Right hindlimb (tissue), 1 donor: Measurements from ENCODE around the gene POLR3E.
A peak's percentile ranks its signal among the peaks of the same experiment; 100 is the strongest.

Experiments
- DNase-seq: peaks from one replicate; pipeline ENCODE4 v3.0.0-alpha.2; 2018

POLR3E gene, protein sequence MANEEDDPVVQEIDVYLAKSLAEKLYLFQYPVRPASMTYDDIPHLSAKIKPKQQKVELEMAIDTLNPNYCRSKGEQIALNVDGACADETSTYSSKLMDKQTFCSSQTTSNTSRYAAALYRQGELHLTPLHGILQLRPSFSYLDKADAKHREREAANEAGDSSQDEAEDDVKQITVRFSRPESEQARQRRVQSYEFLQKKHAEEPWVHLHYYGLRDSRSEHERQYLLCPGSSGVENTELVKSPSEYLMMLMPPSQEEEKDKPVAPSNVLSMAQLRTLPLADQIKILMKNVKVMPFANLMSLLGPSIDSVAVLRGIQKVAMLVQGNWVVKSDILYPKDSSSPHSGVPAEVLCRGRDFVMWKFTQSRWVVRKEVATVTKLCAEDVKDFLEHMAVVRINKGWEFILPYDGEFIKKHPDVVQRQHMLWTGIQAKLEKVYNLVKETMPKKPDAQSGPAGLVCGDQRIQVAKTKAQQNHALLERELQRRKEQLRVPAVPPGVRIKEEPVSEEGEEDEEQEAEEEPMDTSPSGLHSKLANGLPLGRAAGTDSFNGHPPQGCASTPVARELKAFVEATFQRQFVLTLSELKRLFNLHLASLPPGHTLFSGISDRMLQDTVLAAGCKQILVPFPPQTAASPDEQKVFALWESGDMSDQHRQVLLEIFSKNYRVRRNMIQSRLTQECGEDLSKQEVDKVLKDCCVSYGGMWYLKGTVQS

DNA sequence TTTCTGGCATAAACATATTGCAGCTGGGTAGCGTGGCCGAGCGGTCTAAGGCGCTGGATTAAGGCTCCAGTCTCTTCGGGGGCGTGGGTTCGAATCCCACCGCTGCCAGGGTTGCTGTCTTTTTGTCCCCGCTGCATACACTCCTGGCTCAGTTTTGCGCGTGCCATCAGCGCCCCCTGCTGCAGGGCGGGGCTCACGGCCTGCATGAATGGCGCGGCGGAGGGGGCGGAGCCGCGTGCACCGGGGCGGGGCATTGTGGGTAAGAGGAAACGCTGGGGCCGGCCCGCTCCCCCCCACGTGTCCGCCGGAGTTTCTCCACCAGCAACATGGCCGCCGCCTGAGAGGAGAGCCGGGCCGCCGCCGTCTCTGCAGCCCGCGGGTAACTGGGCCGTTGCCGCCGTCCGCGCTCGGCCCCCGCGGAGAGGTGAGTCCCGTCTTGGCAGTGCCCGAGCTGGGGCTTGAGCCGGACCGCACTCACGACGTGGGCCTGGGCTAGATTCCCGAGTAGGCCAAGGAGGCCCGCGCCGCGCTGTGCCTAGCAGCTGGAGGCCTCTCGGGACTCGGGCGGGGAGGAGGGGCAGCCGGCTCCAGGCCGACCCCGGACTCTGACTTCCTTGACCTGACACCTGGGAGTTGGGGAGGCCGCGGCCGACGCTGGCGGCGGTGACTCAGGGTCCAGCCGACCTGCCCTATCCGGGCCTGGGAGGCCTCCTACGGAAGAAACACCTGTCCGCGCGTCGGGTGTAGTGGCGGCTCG lies at the start of gene POLR3E:
Gene POLR3E (plus strand): TSS at position 296 of the 757 bp plus-strand sequence. CDS start 5,560 bp downstream, outside the sequence.
- peak; percentile 100 for DNase-seq

DNA sequence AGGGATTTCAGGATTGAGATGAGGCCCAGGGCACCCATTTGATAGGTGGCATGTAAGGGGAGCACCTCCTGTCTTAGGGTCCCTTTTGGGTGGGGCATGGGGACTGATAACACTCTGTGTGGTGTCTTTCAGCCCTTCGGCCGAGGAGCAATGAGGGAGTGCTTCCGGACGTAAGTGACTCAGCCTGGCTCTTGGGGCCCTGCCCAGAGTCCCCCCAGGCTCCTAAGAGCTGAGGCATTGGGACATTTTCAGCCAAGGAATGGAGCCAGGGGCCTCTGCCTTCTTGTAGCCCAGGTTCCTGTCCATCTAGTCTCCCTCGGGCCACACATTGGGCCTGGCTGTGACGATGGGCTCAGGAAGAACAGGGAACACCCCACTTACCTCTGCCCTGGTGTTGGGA lies 46.7 kb upstream of the POLR3E start:
- DNase-seq, result no peak

DNA sequence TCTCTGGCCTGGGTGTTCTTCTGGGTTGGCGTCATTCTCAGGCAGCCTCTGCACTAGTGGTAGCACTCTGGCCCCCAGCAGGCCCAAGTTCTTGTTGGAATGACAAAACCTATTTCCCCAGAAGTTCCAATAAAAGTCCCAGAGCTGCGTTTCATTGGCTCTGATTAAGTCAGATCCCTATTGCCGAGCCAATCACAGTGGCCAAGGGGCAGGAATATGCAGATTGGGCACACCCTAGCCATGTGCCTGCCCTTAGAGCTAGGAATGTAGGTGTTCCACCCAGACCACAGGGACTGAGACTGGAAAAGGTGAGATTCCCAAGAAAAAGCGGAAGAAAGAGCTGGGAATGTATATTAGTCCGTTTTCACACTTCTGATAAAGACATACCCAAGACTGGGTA lies 44.9 kb upstream of the POLR3E start:
- no peak for DNase-seq

DNA sequence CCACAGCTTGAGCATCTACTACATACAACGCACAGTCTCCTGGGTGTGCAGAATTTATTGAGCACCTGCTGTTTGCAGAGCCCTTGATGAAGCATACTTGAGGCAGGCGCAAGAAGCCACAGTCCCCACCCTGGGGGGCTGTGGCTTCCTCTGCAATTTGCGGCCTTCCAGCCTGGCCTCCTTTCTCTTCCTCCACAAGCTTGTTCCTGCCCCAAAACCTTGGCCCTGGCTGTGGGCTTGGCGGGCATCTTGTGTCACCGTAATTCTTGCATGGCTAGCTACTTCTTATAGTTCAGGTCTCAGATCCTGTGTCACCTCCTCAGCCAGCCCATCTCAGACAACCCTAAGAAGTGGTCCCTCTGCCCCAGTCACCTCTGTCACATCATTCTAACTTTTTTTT lies 43.9 kb upstream of the POLR3E start:
- no peak for DNase-seq

DNA sequence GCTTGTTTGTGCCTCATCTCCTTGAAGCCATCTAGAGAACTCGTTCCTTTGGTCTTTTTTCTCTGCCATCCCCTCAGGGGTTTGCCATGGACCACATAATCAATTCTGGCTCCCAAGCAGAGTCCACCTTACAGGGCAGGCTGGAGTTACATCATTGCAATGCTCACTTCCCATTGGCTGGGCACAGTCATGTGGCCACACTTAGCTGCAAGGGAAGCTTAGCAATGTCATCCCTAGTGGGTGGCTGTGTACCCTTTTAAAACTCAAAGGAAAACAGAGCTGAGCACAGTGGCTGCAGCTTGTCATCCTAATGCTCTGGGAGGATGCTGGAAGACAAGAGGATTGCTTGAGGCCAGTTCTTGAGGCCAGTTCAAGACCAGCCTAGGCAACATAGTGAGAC lies 41.9 kb upstream of the POLR3E start:
- DNase-seq, result no peak

DNA sequence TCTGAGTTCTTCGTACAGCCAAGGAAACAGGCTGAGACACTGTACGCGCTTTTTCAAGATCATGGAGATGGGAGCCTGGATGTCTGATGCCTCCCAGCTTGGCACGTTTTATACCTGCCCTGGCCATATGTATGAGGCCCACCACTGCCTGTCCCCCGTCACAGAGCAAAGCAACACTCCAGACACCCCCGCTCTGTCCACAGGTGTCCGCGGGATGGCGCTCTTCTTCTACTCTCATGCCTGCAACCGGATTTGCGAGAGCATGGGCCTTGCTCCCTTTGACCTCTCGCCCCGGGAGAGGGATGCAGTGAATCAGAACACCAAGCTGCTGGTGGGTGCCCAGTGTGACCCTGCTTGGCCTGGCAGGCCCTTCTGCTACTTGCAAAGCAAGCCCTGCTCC lies 39.8 kb upstream of the POLR3E start:
- DNase-seq, result no peak

DNA sequence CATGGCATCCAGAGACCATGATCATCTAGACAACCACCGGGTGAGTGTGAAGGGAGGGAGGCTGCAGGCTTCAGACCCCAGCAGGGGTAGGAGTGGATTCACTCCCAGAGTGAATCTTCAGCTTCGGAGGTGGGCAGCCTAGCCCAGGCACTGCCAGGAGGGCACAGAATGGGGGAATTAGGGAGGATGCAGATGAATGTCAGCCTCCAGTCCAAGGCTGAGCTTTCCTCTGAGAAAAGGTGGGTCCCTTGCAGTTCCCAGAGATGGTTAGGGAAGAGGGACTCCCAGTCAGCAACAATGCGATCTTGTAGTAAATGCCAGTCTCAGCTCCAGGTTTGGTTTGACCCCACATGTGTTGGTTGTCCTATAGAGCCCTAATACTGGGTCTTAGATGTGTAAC lies 36.7 kb upstream of the POLR3E start:
- DNase-seq, result no peak

DNA sequence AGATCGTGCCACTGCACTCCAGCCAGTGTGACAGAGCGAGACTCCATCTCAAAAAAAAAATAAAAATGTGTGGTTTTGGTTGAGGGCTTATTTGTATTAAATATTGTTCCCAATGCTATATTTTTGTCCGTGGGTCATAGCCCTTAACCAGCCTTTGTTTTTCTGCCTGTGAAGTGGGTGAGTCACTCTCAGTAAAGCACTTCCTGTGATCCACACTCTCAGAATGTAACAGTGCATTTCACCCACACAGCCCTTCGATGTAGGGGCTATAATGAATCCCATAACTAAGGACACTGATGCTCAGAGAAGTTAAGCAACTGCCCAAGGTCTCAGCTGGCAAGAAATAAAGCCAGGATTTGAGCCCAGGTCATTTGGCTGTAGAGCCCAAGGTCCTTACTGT lies 34.7 kb upstream of the POLR3E start:
- DNase-seq, result no peak

DNA sequence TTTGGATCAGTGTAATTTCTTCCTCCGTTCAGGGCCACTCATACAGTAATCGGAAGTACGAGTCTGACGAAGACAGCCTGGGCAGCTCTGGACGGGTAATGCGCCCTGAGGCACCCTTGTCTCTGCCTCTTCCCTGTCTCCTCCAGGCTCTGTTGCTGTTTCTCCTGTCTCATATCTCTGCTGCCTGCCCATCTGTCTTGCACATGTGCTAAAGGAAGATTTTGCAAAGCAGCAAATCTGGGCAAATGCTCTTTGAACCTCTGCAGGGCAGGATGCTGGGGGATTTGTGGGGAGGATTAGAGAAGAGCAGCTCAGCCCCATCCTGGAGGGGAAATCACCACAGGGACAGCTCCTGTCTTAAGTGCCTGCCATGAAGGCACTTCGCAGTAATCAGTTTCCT lies 32.4 kb upstream of the POLR3E start:
- no peak for DNase-seq

DNA sequence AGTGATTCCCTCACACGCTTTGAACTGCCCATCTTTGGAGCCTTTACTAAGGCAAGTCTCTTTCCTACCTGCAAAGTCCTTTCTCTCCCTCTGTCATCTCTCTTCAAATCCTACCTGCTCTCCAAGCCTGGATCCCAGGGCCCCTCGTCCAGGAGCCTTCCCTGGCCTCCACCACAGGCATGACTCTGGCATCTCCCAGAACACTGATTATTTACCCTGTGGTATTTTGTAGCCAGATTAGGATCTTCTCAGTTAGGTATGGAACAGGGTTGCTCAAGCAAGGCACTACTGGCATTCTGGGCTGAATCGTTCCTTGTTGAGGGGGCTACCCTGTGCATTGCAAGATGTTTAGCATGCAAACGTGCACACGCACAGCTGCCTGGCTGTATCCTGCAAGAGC lies 31.9 kb upstream of the POLR3E start:
- no peak for DNase-seq

DNA sequence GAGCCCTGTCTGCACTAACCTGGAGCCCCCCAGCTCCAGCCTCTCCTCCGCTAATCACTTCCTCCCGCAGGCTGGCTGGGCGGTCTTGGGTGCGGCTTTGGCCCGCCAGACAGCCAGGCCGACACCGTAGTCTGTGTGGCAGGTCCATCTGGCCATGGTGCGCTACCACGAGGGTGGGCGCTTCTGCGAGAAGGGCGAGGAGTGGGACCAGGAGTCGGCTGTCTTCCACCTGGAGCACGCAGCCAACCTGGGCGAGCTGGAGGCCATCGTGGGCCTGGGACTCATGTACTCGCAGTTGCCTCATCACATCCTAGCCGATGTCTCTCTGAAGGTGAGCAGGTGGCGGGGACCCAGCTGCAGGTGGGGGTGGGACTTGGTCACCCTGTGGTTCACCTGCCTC lies 30.7 kb upstream of the POLR3E start:
- no peak for DNase-seq

DNA sequence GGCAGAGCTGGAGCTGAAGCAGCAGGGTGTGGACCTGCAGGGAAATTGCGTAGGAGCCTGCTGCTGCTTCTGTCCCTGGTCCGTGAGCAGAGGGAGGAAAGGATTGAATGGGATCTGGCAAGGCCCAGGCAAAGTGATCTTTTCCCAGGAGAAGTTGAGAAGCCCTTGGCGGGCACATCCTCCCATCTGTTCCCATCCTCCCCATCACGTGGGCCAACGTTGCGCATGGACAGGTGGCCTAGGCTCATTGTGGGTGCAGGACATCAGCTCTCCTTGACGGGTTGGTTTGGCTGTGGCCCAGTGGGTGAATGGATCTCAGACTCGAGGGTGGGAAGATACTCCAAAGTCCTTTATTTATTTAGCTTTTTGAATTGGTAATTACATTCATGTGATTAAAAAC lies 29.4 kb upstream of the POLR3E start:
- no peak for DNase-seq

DNA sequence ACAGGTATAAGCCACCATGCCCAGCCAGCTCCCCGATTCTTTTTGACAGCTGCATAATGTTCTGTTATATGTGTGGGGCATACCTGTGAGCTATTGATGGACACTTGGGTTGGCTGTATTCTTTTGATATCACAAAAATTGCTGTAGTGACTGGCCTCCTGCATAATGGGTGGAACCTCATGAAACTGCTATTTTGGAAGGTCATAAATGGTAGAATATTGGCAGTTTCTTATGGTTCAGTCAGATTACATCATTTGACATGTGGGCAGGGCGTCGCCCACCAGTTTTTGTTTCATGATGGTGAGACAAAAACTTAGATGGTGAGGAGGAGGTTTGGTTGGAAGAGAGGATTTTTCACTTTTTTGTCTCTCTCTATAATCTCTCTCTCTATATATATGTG lies 26.7 kb upstream of the POLR3E start:
- no peak for DNase-seq

DNA sequence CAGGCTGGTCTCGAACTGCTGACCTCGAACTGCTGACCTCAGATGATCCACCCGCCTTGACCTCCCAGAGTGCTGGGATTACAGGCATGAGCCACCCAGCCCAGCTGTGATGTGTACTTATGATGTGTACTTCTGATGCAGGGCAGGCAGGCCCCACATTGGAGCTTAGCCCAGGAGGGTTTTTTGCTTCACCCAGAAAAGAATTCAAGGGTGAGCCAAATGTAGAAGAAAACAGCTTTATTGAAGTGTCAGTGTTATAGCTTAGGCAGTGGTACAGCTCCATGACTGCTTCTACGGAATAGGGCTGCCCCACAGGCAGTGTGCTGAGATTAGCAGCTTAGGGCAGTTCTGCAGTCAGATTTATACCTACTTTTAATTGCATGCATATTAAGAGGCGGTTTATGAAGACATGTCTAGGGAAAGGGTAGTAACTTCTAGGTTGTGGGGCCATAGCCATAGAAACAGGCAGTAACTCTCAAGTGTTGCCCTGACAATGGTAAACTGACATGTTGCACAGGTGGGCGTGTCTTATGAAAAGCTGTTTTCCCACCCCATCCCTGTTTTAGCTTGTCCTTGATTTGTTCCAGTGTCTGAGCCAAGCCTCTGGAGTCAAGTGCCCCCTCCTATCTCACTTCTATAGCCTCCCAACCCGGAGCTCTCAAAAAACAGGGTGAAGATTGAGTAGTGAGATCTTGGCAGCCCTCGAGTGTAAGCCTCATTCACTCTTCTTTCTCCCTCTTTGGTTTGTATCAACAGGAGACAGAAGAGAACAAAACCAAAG lies 24.1 kb upstream of the POLR3E start:
- DNase-seq, result no peak

DNA sequence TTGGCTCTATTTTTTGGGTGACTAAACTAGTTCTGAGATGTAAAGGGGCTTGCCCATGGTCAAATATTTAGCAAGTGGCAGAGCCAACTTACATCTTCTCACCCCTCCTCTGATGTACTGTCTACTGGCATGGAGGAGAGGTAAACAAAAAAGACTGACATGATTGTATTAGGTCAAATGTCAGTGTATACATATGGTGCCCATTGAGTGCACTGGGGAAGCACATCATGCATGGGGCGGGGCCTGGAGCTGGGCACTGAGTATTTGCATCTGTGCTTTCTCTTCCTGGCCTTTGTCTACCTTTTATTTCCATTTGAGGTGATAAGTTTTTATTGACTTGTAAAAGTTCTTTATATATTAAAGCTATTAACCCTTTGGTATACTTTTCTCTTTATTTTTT lies 22.3 kb upstream of the POLR3E start:
- no peak for DNase-seq

DNA sequence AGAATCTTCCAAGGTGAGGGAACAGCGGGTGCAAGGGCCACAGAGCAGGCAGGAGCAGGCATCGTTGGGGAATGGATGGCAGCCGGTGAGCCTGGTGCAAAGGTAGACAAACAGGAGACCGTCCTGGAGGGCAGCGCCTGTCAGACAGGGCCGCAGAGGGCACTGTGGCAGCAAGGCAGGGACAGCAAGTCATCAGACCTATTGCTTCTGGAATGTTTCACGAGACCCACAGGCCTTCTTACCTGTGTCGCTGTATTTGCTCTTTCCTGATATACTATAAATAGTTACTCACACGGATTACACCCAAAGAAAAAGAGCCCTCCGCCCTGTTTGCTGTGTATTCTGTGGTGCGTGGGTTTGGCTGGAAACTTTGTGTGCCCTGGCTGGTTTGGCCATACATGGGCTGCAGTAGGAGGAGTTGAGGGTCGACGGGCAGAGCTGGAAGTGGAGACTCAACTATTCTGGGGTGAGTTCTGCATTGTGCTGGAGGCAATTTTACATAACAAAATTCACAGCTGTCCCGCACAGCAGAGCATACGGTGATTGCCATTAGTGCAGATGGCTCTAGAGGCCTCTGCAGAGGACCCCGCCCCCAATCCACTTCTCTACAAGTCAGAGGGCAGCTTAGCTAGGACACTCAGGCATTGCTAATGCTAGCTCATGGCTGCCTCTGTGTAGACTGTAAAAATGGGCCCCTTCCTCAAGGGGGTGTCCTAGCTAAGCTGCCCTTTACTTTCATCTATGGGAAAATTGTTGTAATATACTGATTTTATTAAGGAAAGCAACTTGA lies 18.6 kb upstream of the POLR3E start:
- no peak for DNase-seq

DNA sequence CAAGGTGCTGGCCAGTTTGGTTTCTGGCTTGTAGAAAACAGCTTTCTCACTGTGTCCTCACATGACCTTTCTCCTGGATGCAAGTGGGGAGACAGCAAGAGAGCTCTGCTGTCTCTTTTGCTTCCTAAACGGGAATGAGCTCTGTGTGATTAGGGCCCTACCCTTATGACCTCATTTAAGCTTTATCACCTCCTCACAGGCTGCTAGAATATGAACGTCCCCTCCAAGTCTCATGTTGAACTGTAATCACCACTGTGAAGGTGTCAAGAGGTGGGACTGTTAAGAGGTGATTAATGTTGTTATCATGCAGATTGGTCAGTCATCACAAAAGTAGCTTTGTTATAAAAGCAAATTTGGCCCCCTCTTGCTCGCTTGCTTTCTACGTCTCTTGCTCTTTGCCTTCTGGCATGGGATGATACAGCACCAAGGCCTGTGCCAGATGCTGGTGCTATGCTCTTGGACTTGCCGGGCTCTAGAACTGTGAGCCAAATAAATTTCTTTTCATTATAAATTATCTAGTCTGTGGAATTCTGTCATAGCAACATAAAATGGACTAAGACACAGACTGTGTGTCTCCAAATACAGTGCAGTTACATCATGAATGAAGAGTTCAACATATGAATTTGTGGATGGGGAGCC lies 14.8 kb upstream of the POLR3E start:
- no peak for DNase-seq

DNA sequence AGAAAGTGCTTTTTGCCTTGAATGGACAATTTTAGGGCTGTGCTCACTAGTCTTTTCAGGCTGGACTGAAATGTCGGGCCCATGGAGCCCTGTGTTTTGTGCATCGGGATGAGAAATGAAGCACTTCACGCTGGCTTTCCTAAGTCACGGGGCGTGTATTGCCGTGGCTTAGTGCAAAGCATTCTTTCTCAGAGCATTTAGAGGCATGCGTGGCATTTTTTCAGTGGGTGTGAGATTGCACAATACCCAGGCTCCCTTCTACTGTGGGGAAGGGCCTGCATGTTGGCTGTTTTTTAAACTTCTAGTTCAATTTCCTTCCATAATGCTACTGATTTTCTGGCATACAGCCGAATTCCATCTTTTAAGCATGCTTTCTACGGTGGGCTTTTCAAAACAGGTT lies 12.6 kb upstream of the POLR3E start:
- no peak for DNase-seq

DNA sequence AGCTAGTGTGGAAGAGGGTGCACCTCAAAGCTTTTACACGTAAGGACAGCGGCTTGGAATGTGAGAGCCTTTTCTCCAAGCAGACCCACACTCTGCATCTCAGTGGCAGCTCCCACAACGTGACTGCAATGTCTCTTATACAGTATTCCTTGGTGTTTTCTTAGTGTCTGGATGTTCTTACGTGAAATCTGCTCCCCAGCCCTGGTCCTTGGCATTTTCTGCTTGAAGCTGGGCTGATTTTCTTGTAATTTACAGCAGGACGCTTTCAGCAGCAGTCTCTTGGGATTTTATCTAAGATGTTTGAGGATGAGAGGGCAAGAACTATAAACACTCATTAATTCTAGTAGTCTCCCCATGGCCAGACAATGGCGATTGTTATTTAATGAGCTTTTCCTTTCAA lies 12.1 kb upstream of the POLR3E start:
- DNase-seq, result no peak

DNA sequence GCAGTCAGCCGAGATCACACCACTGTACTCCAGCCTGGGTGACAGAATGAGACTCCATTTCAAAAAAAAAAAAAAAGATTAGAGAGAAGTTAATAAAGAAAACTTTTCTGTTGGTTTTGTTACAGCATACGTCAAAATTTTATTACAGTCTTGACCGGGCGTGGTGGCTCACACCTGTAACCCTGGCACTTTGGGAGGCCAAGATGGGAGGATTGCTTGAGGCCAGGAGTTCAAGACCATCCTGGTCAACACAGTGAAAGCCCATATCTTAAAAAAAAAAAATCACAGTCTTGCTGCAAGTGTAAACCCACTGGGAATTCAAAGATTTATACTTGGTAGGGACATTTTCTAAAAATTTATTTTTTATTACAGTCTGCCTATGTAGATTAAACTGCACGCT lies 6.2 kb upstream of the POLR3E start:
- no peak for DNase-seq

DNA sequence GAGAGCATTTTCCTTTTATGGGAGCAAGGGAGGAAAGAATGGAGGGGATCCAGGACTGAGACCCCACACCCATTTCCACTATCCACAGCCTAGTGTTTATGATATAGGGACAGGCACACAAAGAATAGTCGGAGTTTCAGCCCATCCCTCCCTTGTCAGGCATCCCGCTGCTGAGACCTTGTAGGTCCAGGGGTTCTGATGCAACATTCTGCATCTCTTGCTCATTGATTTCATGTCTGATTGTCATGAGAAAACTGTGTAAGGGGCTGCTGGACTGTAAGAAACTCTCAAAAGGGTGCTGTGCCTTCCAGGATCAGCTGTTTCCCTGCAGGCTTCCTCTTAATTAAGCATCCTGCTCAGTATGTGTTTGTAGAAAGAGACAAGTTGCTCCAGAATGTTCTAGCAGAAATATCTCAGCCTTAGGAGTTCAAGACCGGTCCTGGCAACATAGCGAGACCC lies 5.3 kb upstream of the POLR3E start:
- DNase-seq, result no peak

DNA sequence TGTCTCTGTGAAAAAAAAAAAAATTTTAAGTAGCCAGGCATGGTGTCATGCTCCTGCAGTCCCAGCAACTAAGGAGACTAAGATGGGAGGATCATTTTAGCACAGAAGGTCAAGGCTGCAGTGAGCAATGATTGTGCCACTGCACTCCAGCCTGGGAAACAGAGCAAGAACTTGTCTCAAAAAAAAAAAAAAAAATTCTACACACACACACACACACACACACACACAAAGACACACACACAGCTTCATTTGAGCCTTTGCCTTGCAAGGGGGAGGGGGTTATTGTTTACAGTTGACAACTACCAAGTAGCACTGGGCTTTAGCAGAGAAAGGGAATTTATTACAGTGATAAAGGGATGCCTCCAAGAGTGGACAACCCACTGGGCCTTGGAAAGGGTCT lies 4.9 kb upstream of the POLR3E start:
- no peak for DNase-seq
